Measurements from ENCODE around the gene LRRC8B.

Gene LRRC8B

GRCh38 chr1:89637496-89637895, 112.9 kb downstream of the LRRC8B start:
- DNase-seq = no peak

GRCh38 chr1:89640440-89640839, 115.8 kb downstream of the LRRC8B start:
- no peak for DNase-seq

- DNase-seq = no peak
Measured at GRCh38 chr1:89641781-89642180, 117.2 kb downstream of the LRRC8B start.

GRCh38 chr1:89643577-89643976, 118.9 kb downstream of the LRRC8B start:
- DNase-seq = no peak

- DNase-seq = no peak
Measured at GRCh38 chr1:89644119-89644814, 119.6 kb downstream of the LRRC8B start.

GRCh38 chr1:89646259-89646658, 121.6 kb downstream of the LRRC8B start:
- DNase-seq = no peak

Data from stimulated activated CD8-positive, alpha-beta memory T cell treated with anti-CD3 and anti-CD28 coated beads, Interleukin-4, amount 100 ng/mL, for 48 hours (primary cell).